ENCODE data around the gene CREB3L2.

The CREB3L2 gene

DNA sequence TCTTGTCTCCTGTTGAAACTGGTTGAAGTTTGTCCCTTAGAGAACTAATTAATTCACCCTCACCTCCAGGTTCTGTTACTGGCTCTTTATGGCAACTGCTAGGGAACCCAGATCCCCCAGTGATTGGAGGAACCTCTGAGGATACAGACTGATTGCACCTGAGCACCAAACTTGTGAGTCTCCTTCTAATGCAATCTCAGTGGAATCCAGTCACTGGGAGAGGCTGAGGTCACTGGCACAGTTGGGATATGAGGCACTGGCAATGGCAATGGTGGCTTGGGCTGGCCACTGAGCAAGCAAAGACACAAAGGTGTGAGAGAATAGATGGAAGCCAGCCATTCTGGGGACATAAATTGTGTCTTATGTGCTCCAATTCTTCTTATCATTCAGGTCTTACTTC, 149.8 kb downstream of the CREB3L2 start:
- CTCF ChIA-PET: no interaction called here
- POLR2A ChIA-PET: no interaction called here
- DNase-seq (ENCODE audit: extremely low spot score): no peak
- TF ChIP-seq SUZ12 (IDR thresholded peaks at IDR 0.05) (no peak), FOXM1 (IDR thresholded peaks at IDR 0.05; ENCODE audit: borderline replicate concordance) (no peak), ARNT (IDR thresholded peaks at IDR 0.05) (no peak), HDGF (IDR thresholded peaks at IDR 0.05; ENCODE audit: borderline replicate concordance) (no peak), L3MBTL2 (conservative IDR thresholded peaks at IDR 0.05) (no peak), ZNF384 (IDR thresholded peaks at IDR 0.05) (no peak), PKNOX1 (IDR thresholded peaks at IDR 0.05) (no peak), TARDBP (IDR thresholded peaks at IDR 0.05) (no peak), FOXK2 (IDR thresholded peaks at IDR 0.05) (no peak)

DNA sequence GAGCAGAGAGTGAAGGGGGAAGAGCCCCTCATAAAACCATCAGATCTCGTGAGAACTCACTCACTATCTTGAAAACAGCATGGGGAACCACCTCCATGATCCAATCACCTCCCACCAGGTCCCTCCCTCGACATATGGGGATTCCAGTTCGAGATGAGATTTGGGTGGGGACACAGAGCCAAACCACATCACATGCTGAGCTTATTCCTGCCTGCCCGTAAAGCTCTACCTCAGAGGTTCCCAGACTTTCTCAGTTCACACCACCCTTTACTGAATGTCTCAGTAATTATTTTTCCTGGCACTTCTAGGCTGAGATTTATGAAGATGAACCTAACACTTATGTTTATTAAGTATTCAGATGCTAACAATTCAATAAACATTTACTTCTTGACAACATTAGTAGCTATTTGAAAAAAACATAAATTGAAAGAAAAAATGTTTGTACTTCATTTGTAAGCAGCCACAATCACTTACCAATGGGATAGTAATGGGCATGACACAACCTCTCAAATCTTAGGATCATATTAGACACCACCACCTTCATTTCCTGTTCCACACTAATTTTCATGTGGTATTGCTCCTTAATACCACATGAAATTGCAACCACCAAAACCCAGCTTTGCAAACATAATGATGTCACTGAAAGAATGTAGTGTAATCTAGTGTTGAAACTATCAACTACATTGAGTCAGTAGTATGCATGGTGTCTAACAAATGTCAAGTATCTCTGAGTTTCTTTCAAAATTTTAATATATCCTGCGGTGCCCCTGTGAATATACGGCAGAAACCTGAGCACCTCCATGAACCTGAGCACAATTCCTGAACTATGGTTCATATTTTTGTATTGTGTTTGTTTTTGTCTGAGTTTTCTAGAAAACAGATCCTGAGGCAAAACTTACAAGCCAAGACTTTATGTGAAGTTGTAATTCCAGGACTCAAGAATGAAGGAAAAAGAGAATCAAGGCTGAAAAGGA, 150.6 kb downstream of the CREB3L2 start:
- POLR2A ChIA-PET: no interaction called here
- no peak for TF ChIP-seq ARNT (IDR thresholded peaks at IDR 0.05)
- no peak for DNase-seq (ENCODE audit: extremely low spot score)
- CTCF ChIA-PET: interaction anchor here (0.6 kb wide), 2 partner anchors 131 to 171 kb away, joined by 3 read pairs; no protein-coding TSS in a partner anchor

GRCh38 chr7:137850571-137850970, 151.3 kb downstream of the CREB3L2 start:
- TF ChIP-seq NFRKB (IDR thresholded peaks at IDR 0.05) (no peak), PKNOX1 (IDR thresholded peaks at IDR 0.05) (no peak), BHLHE40 (IDR thresholded peaks at IDR 0.05; ENCODE audit: borderline replicate concordance) (no peak), ELF4 (IDR thresholded peaks at IDR 0.05) (no peak), FOXM1 (IDR thresholded peaks at IDR 0.05; ENCODE audit: borderline replicate concordance) (no peak), LEF1 (IDR thresholded peaks at IDR 0.05; ENCODE audit: borderline replicate concordance) (no peak), HDGF (IDR thresholded peaks at IDR 0.05; ENCODE audit: borderline replicate concordance) (no peak)
- ChIA-PET POLR2A (no interaction called here), CTCF (interaction anchor here (0.6 kb wide), 2 partner anchors 131 to 170 kb away, joined by 3 read pairs; no protein-coding TSS in a partner anchor)
- no peak for DNase-seq (ENCODE audit: extremely low spot score)

DNA sequence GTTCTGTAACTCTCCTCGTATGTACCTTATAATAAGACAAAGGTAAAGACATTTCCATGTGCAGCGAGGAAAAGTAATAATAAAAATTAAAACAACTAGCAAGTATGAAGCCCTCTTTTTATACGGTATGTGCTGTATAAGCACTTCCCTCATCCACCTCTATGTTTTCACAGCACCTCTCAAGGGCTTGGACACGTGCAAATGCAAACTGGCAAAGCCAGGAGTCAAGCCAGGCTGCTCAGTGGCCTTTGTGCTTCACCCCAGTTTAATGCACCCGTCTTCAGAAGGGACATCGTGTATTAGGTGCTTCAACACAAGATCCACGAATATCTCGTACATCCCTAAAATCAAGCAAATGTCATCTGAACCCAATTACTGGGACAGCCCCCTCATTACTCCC, 153.8 kb downstream of the CREB3L2 start:
- ChIA-PET POLR2A (no interaction called here), CTCF (no interaction called here)
- no peak for TF ChIP-seq CTBP1 (IDR thresholded peaks at IDR 0.05; ENCODE audit: borderline replicate concordance)
- no peak for TF ChIP-seq SUZ12 (IDR thresholded peaks at IDR 0.05)
- no peak for TF ChIP-seq ELF4 (IDR thresholded peaks at IDR 0.05)
- no peak for TF ChIP-seq SP1 (IDR thresholded peaks at IDR 0.05)
- no peak for TF ChIP-seq ARNT (IDR thresholded peaks at IDR 0.05)
- no peak for TF ChIP-seq L3MBTL2 (conservative IDR thresholded peaks at IDR 0.05)
- no peak for TF ChIP-seq ZNF384 (IDR thresholded peaks at IDR 0.05)
- no peak for TF ChIP-seq TARDBP (IDR thresholded peaks at IDR 0.05)
- TF ChIP-seq NFRKB (IDR thresholded peaks at IDR 0.05): no peak
- no peak for TF ChIP-seq FOXA1 (IDR thresholded peaks at IDR 0.05)
- TF ChIP-seq FOXK2 (IDR thresholded peaks at IDR 0.05): no peak
- TF ChIP-seq PKNOX1 (IDR thresholded peaks at IDR 0.05): no peak
- no peak for TF ChIP-seq FOXM1 (IDR thresholded peaks at IDR 0.05; ENCODE audit: borderline replicate concordance)
- no peak for TF ChIP-seq BHLHE40 (IDR thresholded peaks at IDR 0.05; ENCODE audit: borderline replicate concordance)
- no peak for TF ChIP-seq HDGF (IDR thresholded peaks at IDR 0.05; ENCODE audit: borderline replicate concordance)
- TF ChIP-seq LEF1 (IDR thresholded peaks at IDR 0.05; ENCODE audit: borderline replicate concordance): no peak
- no peak for DNase-seq (ENCODE audit: extremely low spot score)

GRCh38 chr7:137847568-137848050, 154.3 kb downstream of the CREB3L2 start:
- DNase-seq (ENCODE audit: extremely low spot score): no peak
- CTCF ChIA-PET: no interaction called here
- no peak for TF ChIP-seq LEF1 (IDR thresholded peaks at IDR 0.05; ENCODE audit: borderline replicate concordance)
- no peak for TF ChIP-seq L3MBTL2 (conservative IDR thresholded peaks at IDR 0.05)
- TF ChIP-seq BHLHE40 (IDR thresholded peaks at IDR 0.05; ENCODE audit: borderline replicate concordance): no peak
- no peak for TF ChIP-seq TARDBP (IDR thresholded peaks at IDR 0.05)
- TF ChIP-seq FOXM1 (IDR thresholded peaks at IDR 0.05; ENCODE audit: borderline replicate concordance): no peak
- no peak for TF ChIP-seq SUZ12 (IDR thresholded peaks at IDR 0.05)
- TF ChIP-seq CTBP1 (IDR thresholded peaks at IDR 0.05; ENCODE audit: borderline replicate concordance): no peak
- no peak for TF ChIP-seq FOXK2 (IDR thresholded peaks at IDR 0.05)
- no peak for TF ChIP-seq ZNF384 (IDR thresholded peaks at IDR 0.05)
- TF ChIP-seq ELF4 (IDR thresholded peaks at IDR 0.05): no peak
- TF ChIP-seq ARNT (IDR thresholded peaks at IDR 0.05): no peak
- no peak for TF ChIP-seq PKNOX1 (IDR thresholded peaks at IDR 0.05)
- TF ChIP-seq NFRKB (IDR thresholded peaks at IDR 0.05): no peak
- POLR2A ChIA-PET: no interaction called here

Data from HEK293T (cell line).